Measurements from ENCODE around the gene GAREM1. TPM values are rescaled to one million over a fixed set of nuclear protein-coding genes. Genes with fewer than 3 reads are reported as not detected.

GAREM1 gene
- total and polyA plus RNA-seq, 2 of the 8 experiments (the other 6 are each of a cell fraction or from before 2014, with no cell fraction given) = 3.6 to 9.2 TPM

GRCh38 chr18:32422201-32422600 lies 48.5 kb downstream of the GAREM1 start:
- H3K79me2 ChIP-seq (ENCODE audit: control insufficient read depth in 1 of 2, insufficient read depth in 2 of 2, low read length in 2 of 2) = no peaks in the 10 kb centered on the region
- H3K56ac ChIP-seq (replicated peaks; ENCODE audit: insufficient read length, low read depth, low read length) = no peak overlapping the region
- no peak overlapping the region for H3K4ac ChIP-seq (replicated peaks; ENCODE audit: insufficient read length, low read depth, low read length)
- H4K8ac ChIP-seq (ENCODE audit: extremely low read depth, insufficient read depth, low read length) = no peak overlapping the region
- H3K9me3 ChIP-seq (ENCODE audit: insufficient read depth in 2 of 2, low read depth in 1 of 2, low read length in 1 of 2) = no peaks in the 10 kb centered on the region
- no peaks in the 10 kb centered on the region for H3K79me1 ChIP-seq (ENCODE audit: low read depth, low read length)
- POLR2A ChIA-PET (ENCODE audit: partially characterized antibody) = no interaction called here
- H3K36me3 ChIP-seq (ENCODE audit: control insufficient read depth in 2 of 4, insufficient read depth in 4 of 4, low read length in 3 of 4) = no peaks in the 10 kb centered on the region
- no peak overlapping the region for H2AK5ac ChIP-seq (ENCODE audit: low read depth, low read length)
- H3K4me1 ChIP-seq (replicated peaks in 1 of 4; ENCODE audit: control insufficient read depth in 3 of 4, insufficient read depth in 4 of 4, low read length in 3 of 4) = no peaks in the 10 kb centered on the region
- no peak overlapping the region for H2BK120ac ChIP-seq (replicated peaks; ENCODE audit: low read depth, low read length)
- H4K20me1 ChIP-seq (replicated peaks in 1 of 2; ENCODE audit: control insufficient read depth in 1 of 2, insufficient read depth in 2 of 2, low read length in 2 of 2) = no peaks in the 10 kb centered on the region
- H3K23ac ChIP-seq (ENCODE audit: insufficient read length) = no peak overlapping the region
- no peak overlapping the region for H2BK15ac ChIP-seq (ENCODE audit: low read length)
- no peak overlapping the region for H3K14ac ChIP-seq (ENCODE audit: insufficient read length)
- H4K91ac ChIP-seq (replicated peaks; ENCODE audit: insufficient read length, low read length) = no peak overlapping the region
- CTCF ChIA-PET (ENCODE audit: partially characterized antibody) = interaction anchor here (0.6 to 3.8 kb wide), 2 partner anchors 18 to 239 kb away, joined by 3 to 20 read pairs; no protein-coding TSS in a partner anchor
- no peak overlapping the region for H2BK20ac ChIP-seq (ENCODE audit: low read length)
- H3K9ac ChIP-seq (replicated peaks in 1 of 4; ENCODE audit: extremely low read depth in 1 of 4, low read depth in 3 of 4, low read length in 3 of 4) = peak overlapping the region in 1 of 4 experiments; percentile 13; a peak in 1 of 7 replicates
- no peak overlapping the region for H3K4me3 ChIP-seq (ENCODE audit: extremely low read depth in 1 of 4, insufficient read depth in 2 of 4, low read depth in 3 of 4, low read length in 4 of 4)
- DNase-seq (ENCODE audit: low read depth in 1 of 2, low spot score in 2 of 2) (no peak), FAIRE-seq (no peak)
- no peaks in the 10 kb centered on the region; the same call in 1 of the 2 replicates for H3K23me2 ChIP-seq (ENCODE audit: low read depth, low read length)
- H2BK12ac ChIP-seq (ENCODE audit: low read depth, low read length) = no peak overlapping the region
- H2AFZ ChIP-seq (ENCODE audit: low read length) = no peak overlapping the region
- H3K18ac ChIP-seq (ENCODE audit: extremely low read depth, low read length) = no peak overlapping the region
- H3K27ac ChIP-seq (ENCODE audit: low read depth, low read length) = no peak overlapping the region
- no peak overlapping the region for H4K5ac ChIP-seq (ENCODE audit: insufficient read length, low read depth, low read length)
- H2BK5ac ChIP-seq (ENCODE audit: low read depth, low read length) = no peak overlapping the region
- H3K4me2 ChIP-seq (ENCODE audit: insufficient read depth in 1 of 2, low read depth in 2 of 2, low read length in 2 of 2) = no peak overlapping the region
- H3K27me3 ChIP-seq (replicated peaks in 1 of 4; ENCODE audit: control insufficient read depth in 3 of 4, extremely low read depth in 1 of 4, insufficient read depth in 3 of 4, low read length in 3 of 4) = no peaks in the 10 kb centered on the region
- TF ChIP-seq CTBP2 (IDR thresholded peaks at IDR 0.05; ENCODE audit: borderline replicate concordance, insufficient read depth, insufficient read length, low read length) = no peak
- TF ChIP-seq POLR2A (IDR thresholded peaks at IDR 0.05; ENCODE audit: control extremely low read depth in 1 of 2, low read depth in 2 of 2, low read length in 2 of 2) = no peak
- no peak for TF ChIP-seq GTF2F1 (IDR thresholded peaks at IDR 0.05; ENCODE audit: borderline replicate concordance, low read depth, low read length)
- TF ChIP-seq, protein P1, sequence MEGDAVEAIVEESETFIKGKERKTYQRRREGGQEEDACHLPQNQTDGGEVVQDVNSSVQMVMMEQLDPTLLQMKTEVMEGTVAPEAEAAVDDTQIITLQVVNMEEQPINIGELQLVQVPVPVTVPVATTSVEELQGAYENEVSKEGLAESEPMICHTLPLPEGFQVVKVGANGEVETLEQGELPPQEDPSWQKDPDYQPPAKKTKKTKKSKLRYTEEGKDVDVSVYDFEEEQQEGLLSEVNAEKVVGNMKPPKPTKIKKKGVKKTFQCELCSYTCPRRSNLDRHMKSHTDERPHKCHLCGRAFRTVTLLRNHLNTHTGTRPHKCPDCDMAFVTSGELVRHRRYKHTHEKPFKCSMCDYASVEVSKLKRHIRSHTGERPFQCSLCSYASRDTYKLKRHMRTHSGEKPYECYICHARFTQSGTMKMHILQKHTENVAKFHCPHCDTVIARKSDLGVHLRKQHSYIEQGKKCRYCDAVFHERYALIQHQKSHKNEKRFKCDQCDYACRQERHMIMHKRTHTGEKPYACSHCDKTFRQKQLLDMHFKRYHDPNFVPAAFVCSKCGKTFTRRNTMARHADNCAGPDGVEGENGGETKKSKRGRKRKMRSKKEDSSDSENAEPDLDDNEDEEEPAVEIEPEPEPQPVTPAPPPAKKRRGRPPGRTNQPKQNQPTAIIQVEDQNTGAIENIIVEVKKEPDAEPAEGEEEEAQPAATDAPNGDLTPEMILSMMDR (IDR thresholded peaks at IDR 0.05; ENCODE audit: control extremely low read depth in 1 of 3, insufficient read depth in 1 of 3, low read depth in 1 of 3, low read length in 3 of 3) = no peak
- TF ChIP-seq E2F6 (IDR thresholded peaks at IDR 0.05) = no peak
- TF ChIP-seq, protein P2, sequence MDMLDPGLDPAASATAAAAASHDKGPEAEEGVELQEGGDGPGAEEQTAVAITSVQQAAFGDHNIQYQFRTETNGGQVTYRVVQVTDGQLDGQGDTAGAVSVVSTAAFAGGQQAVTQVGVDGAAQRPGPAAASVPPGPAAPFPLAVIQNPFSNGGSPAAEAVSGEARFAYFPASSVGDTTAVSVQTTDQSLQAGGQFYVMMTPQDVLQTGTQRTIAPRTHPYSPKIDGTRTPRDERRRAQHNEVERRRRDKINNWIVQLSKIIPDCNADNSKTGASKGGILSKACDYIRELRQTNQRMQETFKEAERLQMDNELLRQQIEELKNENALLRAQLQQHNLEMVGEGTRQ (IDR thresholded peaks at IDR 0.05; ENCODE audit: low read length) = no peak
- no peak for TF ChIP-seq JUND (IDR thresholded peaks at IDR 0.05; ENCODE audit: low read length)
- TF ChIP-seq JUN (IDR thresholded peaks at IDR 0.05; ENCODE audit: low read depth, low read length) = no peak
- 82% methylated on average over 3 of the region's 3 CpGs; no CpG with 5 or more reads in 1 of the 2 experiments for WGBS, 2 experiments (ENCODE audit: extremely low coverage in 1 of 2, insufficient coverage in 1 of 2, insufficient read length in 1 of 2, insufficient replicate concordance in 2 of 2, low coverage in 1 of 2, low lambda C conversion rate in 2 of 2, missing lambda C conversion rate in 1 of 2)

Measured in H1 (cell line).